Spleen (tissue), 11 donors: ENCODE data around the gene FNBP1L. TPM values are rescaled to one million over a fixed set of nuclear protein-coding genes. Genes with fewer than 3 reads are reported as not detected.

ENCODE experiments used
- DNase-seq: peaks from one replicate; pipeline ENCODE4 v3.0.0-alpha.2; 2020
- H3K27ac ChIP-seq, 8 donors: fragments of 200-600 bp; sonication (generic) in 7 of 8; 1 replicate in 4 of 8; 2 replicates in 4 of 8; pipeline versions ENCODE4 v1.5.0 to v1.8.0; 2016 to 2021; ENCODE audit warnings: inconsistent platforms in 4 of 8, mild to moderate bottlenecking in 4 of 8, moderate library complexity in 1 of 8
- H3K27me3 ChIP-seq, 7 donors: fragments of 200-600 bp; sonication (generic) in 6 of 7; replicated peaks in 1 of 7; 1 replicate in 4 of 7; 2 replicates in 3 of 7; pipeline versions ENCODE4 v1.5.0 to v1.8.0; 2016 to 2021; ENCODE audit warnings: inconsistent platforms in 3 of 7, mild to moderate bottlenecking in 1 of 7
- H3K36me3 ChIP-seq, 6 donors: fragments of 200-600 bp; sonication (generic) in 5 of 6; 1 replicate in 4 of 6; 2 replicates in 2 of 6; pipeline versions ENCODE4 v1.5.0 to v1.8.0; 2016 to 2021; ENCODE audit warnings: inconsistent platforms in 2 of 6
- H3K4me1 ChIP-seq, 6 donors: fragments of 200-600 bp; sonication (generic) in 5 of 6; 1 replicate in 3 of 6; 2 replicates in 3 of 6; pipeline versions ENCODE4 v1.5.0 to v1.8.0; 2016 to 2021; ENCODE audit warnings: inconsistent platforms in 3 of 6
- H3K4me3 ChIP-seq, 8 donors: fragments of 200-600 bp; sonication (generic) in 7 of 8; 1 replicate in 4 of 8; 2 replicates in 4 of 8; pipeline versions ENCODE4 v1.5.0 to v1.8.0; 2016 to 2021; ENCODE audit warnings: inconsistent platforms in 4 of 8, mild to moderate bottlenecking in 4 of 8, moderate library complexity in 2 of 8
- H3K9me3 ChIP-seq, 8 donors: fragments of 200-600 bp; sonication (generic) in 7 of 8; 1 replicate in 4 of 8; 2 replicates in 4 of 8; pipeline versions ENCODE4 v1.5.0 to v1.8.0; 2016 to 2021; ENCODE audit warnings: inconsistent platforms in 4 of 8
- POLR2A ChIP-seq, 3 donors: fragments of 450-650 bp; IDR thresholded peaks; one replicate each; pipeline ENCODE4 v1.5.1; 2017; ENCODE audit warnings: antibody characterized with exemption in 3 of 3, mild to moderate bottlenecking in 1 of 3
- POLR2AphosphoS5 ChIP-seq, 3 donors: sonication (generic); formaldehyde crosslinking; IDR thresholded peaks; one replicate each; pipeline ENCODE4 v1.5.1; 2017; ENCODE audit warnings: antibody characterized with exemption in 3 of 3
- WGBS, 5 donors: extraction: QIAGEN DNeasy Blood & Tissue Kit in 3 of 5; methylation state at CpG; one replicate each; pipeline versions ENCODE4 v1.1.5 to v1.1.7; 2013 to 2018; 5-methylcytosine and 5-hydroxymethylcytosine counted together
- intact Hi-C: fragments of 100-400 bp; cut with DNase I; formaldehyde crosslinking; loops from one replicate; pipeline ENCODE4 v1.15.0; 2023; ENCODE audit warnings: low total_unique reads
- polyA plus RNA-seq, 3 donors: library from polyadenylated mRNA; stranded (reverse); fragments of 200-250 nt; gene quantifications; one replicate each; pipeline ENCODE4 v1.2.1, GENCODE V29; 2013
- total RNA-seq, 7 donors: library from RNA; depleted of rRNA in 3 of 7; stranded (reverse); fragments of >200 nt in 3 of 7; fragmentation: NEBNext Ultra II Directional in 4 of 7; extraction: Animal tissue kit (Norgen Biotek cat#: 25700) in 4 of 7; gene quantifications; one replicate each; pipeline versions ENCODE4 v1.1.0 to v1.2.1, GENCODE V29; 2016 to 2021
- TF ChIP-seq, protein P1 (sequence below), 11 experiments: fragments of 200-600 bp in 7 of 11; fragments of 450-650 bp in 4 of 11; sonication (generic) in 4 of 11; IDR thresholded peaks in 8 of 11; conservative IDR thresholded peaks in 3 of 11; 1 replicate in 7 of 11; 2 replicates in 4 of 11; pipeline versions ENCODE4 v1.4.0 to v1.8.0; 2016 to 2021; ENCODE audit warnings: antibody characterized with exemption in 11 of 11, inconsistent platforms in 4 of 11, mild to moderate bottlenecking in 1 of 11
- donor health status: healthy with polysubstance abuse.
- donor health status: DM: no; HTN: no; CAD: no; lungs with moderate emphysema.
- donor health status: DM: no; HTN: no; CAD: no.
- donor health status: Bipolar disorder and iron deficiency.
- donor health status: healthy.
- donor health status: DM: no; HTN: no; CAD: no.
- donor health status: DM: yes; HTN: yes; CAD: no.

The FNBP1L gene
- total and polyA plus RNA-seq, 10 donors, result 1.5 to 10.0 (median 5.5) TPM

DNA sequence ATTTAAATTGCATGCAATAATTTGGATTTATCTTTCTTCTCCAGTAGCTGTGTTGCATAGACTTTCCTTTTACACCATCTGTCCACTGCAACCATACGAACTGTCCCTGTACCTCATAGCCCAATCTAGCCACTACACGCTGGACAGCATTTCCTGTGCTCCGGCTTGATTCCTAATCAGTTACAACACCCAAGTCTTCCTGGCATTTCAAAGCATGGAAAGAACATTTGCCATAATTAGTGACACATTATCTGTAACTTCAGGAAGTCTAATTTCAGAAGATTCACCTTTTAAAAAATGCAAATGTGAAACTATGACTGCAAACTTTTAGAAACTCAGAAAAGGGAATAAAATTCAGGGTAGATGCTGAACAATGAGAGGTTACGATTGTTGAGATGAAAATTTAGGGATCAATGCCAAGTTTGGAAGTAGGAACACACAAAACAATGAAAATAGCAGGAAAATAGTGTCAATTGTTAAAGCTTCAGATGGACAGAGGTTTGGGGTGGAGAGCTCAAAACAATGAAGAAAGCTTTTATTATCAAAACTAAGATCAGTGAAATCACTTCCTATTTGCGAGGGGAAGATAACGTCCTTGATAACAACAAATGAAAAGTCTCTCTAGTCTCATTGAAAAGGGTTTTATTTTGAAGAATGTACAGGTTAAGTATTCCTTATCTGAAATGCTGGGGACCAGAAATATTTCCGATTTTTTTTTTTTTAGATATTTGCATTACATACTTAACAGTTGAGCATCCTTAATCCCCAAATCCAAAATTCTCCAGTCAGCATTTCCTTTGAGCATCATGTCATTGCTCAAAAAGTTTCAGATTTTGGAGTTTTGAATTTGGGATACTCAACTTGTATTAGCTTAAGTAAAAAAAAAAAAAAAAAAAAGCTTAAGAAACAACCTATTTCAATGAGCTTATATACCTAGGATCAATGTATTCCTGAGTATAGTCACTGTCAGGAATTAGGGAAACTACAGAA, 107.3 kb downstream of the FNBP1L start:
- Histone ChIP-seq H3K27ac (peak overlapping the region in 5 of 8 donors; percentile 16 to 50 (median 28)), H3K4me3 (no peak overlapping the region), H3K4me1 (peaks cover 0 to 52% (median 20%) of the 10 kb centered on the region in 6 donors), H3K27me3 (no peaks in the 10 kb centered on the region), H3K9me3 (no peaks in the 10 kb centered on the region), H3K36me3 (peaks cover 0 to 7% (median 0%) of the 10 kb centered on the region in 6 donors)
- TF ChIP-seq POLR2AphosphoS5 (IDR thresholded peaks at IDR 0.05) (peak in 1 of 3 donors; percentile 15), POLR2A (IDR thresholded peaks at IDR 0.05) (no peak)
- TF ChIP-seq, protein P1, sequence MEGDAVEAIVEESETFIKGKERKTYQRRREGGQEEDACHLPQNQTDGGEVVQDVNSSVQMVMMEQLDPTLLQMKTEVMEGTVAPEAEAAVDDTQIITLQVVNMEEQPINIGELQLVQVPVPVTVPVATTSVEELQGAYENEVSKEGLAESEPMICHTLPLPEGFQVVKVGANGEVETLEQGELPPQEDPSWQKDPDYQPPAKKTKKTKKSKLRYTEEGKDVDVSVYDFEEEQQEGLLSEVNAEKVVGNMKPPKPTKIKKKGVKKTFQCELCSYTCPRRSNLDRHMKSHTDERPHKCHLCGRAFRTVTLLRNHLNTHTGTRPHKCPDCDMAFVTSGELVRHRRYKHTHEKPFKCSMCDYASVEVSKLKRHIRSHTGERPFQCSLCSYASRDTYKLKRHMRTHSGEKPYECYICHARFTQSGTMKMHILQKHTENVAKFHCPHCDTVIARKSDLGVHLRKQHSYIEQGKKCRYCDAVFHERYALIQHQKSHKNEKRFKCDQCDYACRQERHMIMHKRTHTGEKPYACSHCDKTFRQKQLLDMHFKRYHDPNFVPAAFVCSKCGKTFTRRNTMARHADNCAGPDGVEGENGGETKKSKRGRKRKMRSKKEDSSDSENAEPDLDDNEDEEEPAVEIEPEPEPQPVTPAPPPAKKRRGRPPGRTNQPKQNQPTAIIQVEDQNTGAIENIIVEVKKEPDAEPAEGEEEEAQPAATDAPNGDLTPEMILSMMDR (IDR thresholded peaks at IDR 0.05 in 8 of 11, conservative IDR thresholded peaks at IDR 0.05 in 3 of 11), result no peak
- 24 to 46% (median 34%) methylated on average over 7 of the region's 7 CpGs for WGBS, 5 donors
- DNase-seq, result no peak
- intact Hi-C loops, result no loop called here

DNA sequence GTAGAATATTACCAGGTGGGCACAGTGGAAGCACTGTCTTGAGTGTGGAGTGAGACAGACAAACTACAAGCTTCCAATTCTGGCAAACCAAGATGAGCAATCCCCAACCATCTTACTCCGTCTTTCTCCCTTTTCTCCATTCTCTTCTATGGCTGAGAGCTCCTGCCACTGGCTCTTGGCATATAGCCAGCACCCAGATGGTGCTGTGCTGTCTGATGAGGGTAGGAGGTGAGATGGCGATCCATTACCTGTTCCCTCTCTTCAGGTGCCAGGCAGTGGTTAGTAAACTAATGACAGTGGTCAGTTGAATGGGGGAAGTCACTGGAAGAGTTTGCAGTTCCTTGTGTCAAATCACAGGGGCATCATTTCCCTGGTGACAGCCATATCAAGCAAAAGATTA, 108.4 kb downstream of the FNBP1L start:
- H3K27ac ChIP-seq, result no peak overlapping the region
- H3K27me3 ChIP-seq, result no peaks in the 10 kb centered on the region
- no peak for DNase-seq
- TF ChIP-seq, protein P1 (IDR thresholded peaks at IDR 0.05 in 8 of 11, conservative IDR thresholded peaks at IDR 0.05 in 3 of 11), result no peak
- no peak for TF ChIP-seq POLR2AphosphoS5 (IDR thresholded peaks at IDR 0.05)
- TF ChIP-seq POLR2A (IDR thresholded peaks at IDR 0.05), result no peak
- H3K4me1 ChIP-seq, result peaks cover 0 to 52% (median 20%) of the 10 kb centered on the region in 6 donors
- no peak overlapping the region for H3K4me3 ChIP-seq
- intact Hi-C loops, result no loop called here
- peaks cover 0 to 18% (median 0%) of the 10 kb centered on the region in 6 donors for H3K36me3 ChIP-seq
- 89 to 98% (median 92%) methylated on average over 2 of the region's 2 CpGs for WGBS, 5 donors
- H3K9me3 ChIP-seq, result no peaks in the 10 kb centered on the region

DNA sequence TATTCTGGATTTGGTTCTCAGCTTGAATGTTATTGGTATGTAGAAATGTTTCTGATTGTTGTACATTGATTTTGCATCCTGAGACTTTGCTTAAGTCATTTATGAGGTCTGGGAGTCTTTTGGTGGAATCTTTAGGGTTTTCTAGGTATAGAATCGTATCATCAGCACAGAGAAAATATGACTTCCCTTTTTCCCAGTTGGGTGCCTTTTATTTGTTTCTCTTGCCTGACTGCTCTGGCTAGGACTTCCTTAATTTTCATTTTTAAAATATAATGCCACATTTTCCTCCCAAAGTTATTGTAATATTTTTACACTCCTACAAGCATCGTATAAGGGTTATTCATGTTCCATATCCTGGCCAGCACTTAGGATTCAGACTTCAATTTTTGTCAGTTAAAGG, 111.1 kb downstream of the FNBP1L start:
- intact Hi-C loops, result no loop called here
- no peak overlapping the region for H3K27ac ChIP-seq
- no peak for TF ChIP-seq POLR2A (IDR thresholded peaks at IDR 0.05)
- H3K4me1 ChIP-seq, result peaks cover 0 to 31% (median 17%) of the 10 kb centered on the region in 6 donors
- no peak overlapping the region for H3K4me3 ChIP-seq
- no peaks in the 10 kb centered on the region for H3K27me3 ChIP-seq
- no peak for DNase-seq
- peaks cover 0 to 45% (median 0%) of the 10 kb centered on the region in 6 donors for H3K36me3 ChIP-seq
- no peaks in the 10 kb centered on the region for H3K9me3 ChIP-seq
- 34 to 57% (median 41%) methylated on average over 2 of the region's 2 CpGs for WGBS, 5 donors

DNA sequence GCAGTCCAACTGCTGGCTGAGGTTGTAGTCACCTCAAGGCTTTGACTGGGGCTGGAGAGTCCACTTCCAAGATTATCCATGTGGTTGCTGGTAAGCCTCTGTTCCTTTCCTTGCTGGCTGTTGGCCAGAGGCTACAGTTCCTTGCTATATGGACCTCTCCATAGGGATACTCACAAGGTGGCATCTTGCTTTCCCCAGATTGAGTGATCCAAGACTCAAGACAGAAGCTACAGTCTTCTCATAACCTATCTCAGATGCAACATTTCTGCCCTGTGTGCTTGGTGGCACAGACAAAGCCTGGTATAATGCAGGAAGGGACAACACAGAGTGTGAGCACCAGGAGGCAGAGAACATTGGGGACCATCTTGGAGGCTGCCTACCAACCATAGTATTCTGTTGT, 111.8 kb downstream of the FNBP1L start:
- intact Hi-C loops, result no loop called here
- Histone ChIP-seq H3K27ac (no peak overlapping the region), H3K9me3 (no peaks in the 10 kb centered on the region)

More for the DNA sequence above, 111.8 kb downstream of the FNBP1L start:
- no peak for DNase-seq
- Histone ChIP-seq H3K36me3 (peaks cover 0 to 51% (median 0%) of the 10 kb centered on the region in 6 donors), H3K4me1 (peaks cover 0 to 25% (median 12%) of the 10 kb centered on the region in 6 donors), H3K27me3 (no peaks in the 10 kb centered on the region), H3K4me3 (no peak overlapping the region)
- TF ChIP-seq POLR2AphosphoS5 (IDR thresholded peaks at IDR 0.05) (no peak), POLR2A (IDR thresholded peaks at IDR 0.05) (no peak)
- TF ChIP-seq, protein P1 (IDR thresholded peaks at IDR 0.05 in 8 of 11, conservative IDR thresholded peaks at IDR 0.05 in 3 of 11), result no peak
